Neuronal stem cell (in vitro differentiated cells): ENCODE measurements around the gene DNAJC24.

Experiments used
- DNase-seq: peaks from one replicate; pipeline ENCODE4 v3.0.0-alpha.2; 2013; ENCODE audit warnings: low spot score
- H2AFZ ChIP-seq: one replicate; pipeline ENCODE4 v1.6.1; 2013; ENCODE audit warnings: mild to moderate bottlenecking, low read length, inconsistent platforms
- H2AK5ac ChIP-seq: 2 replicates; pipeline ENCODE4 v1.6.1; 2013; ENCODE audit warnings: low read depth, mild to moderate bottlenecking, inconsistent platforms, low read length, moderate library complexity, mixed read lengths
- H2BK120ac ChIP-seq: 2 replicates; pipeline ENCODE4 v1.6.1; 2013; ENCODE audit warnings: low read depth, mild to moderate bottlenecking, inconsistent platforms, low read length, moderate library complexity, mixed read lengths
- H2BK12ac ChIP-seq: one replicate; pipeline ENCODE4 v1.6.1; 2013; ENCODE audit warnings: low read length, inconsistent platforms
- H2BK15ac ChIP-seq: 2 replicates; pipeline ENCODE4 v1.6.1; 2013; ENCODE audit warnings: mild to moderate bottlenecking, low read length, inconsistent platforms, mixed read lengths
- H2BK5ac ChIP-seq: one replicate; pipeline ENCODE4 v1.6.1; 2013; ENCODE audit warnings: inconsistent platforms, mild to moderate bottlenecking, low read length, moderate library complexity
- H3K14ac ChIP-seq: one replicate; pipeline ENCODE4 v1.6.1; 2013; ENCODE audit warnings: low read length, inconsistent platforms
- H3K18ac ChIP-seq: 2 replicates; pipeline ENCODE4 v1.6.1; 2013; ENCODE audit warnings: low read length, inconsistent platforms
- H3K23ac ChIP-seq: 2 replicates; pipeline ENCODE4 v1.6.1; 2013; ENCODE audit warnings: low read depth, mild to moderate bottlenecking, mixed read lengths, low read length, inconsistent platforms; ENCODE audit not compliant: poor library complexity
- H3K27ac ChIP-seq: replicated peaks from 3 replicates; pipeline ENCODE4 v1.5.1; 2013; ENCODE audit warnings: low read length, inconsistent platforms
- H3K27me3 ChIP-seq, 3 experiments: 2 replicates each; pipeline ENCODE4 v1.6.1; 2013; ENCODE audit warnings: low read length in 3 of 3, mild to moderate bottlenecking in 2 of 3, inconsistent platforms in 1 of 3, low read depth in 1 of 3, mixed read lengths in 1 of 3, moderate library complexity in 1 of 3; ENCODE audit not compliant: control insufficient read depth in 3 of 3, insufficient read depth in 3 of 3
- H3K36me3 ChIP-seq, 2 donors: replicated peaks in 1 of 2; 2 replicates each; pipeline ENCODE4 v1.6.1; 2013; ENCODE audit warnings: low read length in 2 of 2; ENCODE audit not compliant: control insufficient read depth in 2 of 2, insufficient read depth in 2 of 2
- H3K4ac ChIP-seq: 2 replicates; pipeline ENCODE4 v1.6.1; 2013; ENCODE audit warnings: inconsistent platforms, mild to moderate bottlenecking, low read length, moderate library complexity
- H3K4me1 ChIP-seq, 2 donors: 1 replicate in 1 of 2; 2 replicates in 1 of 2; pipeline ENCODE4 v1.6.1; 2013; ENCODE audit warnings: low read length in 2 of 2, low read depth in 1 of 2; ENCODE audit not compliant: control insufficient read depth in 2 of 2, insufficient read depth in 1 of 2
- H3K4me2 ChIP-seq: one replicate; pipeline ENCODE4 v1.6.1; 2013; ENCODE audit warnings: mild to moderate bottlenecking, low read length, inconsistent platforms; ENCODE audit not compliant: insufficient read depth, poor library complexity, severe bottlenecking
- H3K4me3 ChIP-seq, 2 donors: 2 replicates each; pipeline ENCODE4 v1.5.1; 2013; ENCODE audit warnings: low read length in 2 of 2, mild to moderate bottlenecking in 2 of 2, inconsistent platforms in 1 of 2, moderate library complexity in 1 of 2
- H3K79me1 ChIP-seq: one replicate; pipeline ENCODE4 v1.6.1; 2013; ENCODE audit warnings: low read depth, mild to moderate bottlenecking, inconsistent platforms, low read length, moderate library complexity
- H3K9ac ChIP-seq: one replicate; pipeline ENCODE4 v1.6.1; 2013; ENCODE audit warnings: mild to moderate bottlenecking, low read depth, low read length, inconsistent platforms; ENCODE audit not compliant: poor library complexity
- H3K9me3 ChIP-seq, 2 donors: replicated peaks in 1 of 2; 2 replicates each; pipeline versions ENCODE3 to v1.6.1; 2013; ENCODE audit warnings: low read length in 2 of 2, mild to moderate bottlenecking in 2 of 2, inconsistent platforms in 1 of 2, low read depth in 1 of 2, mixed read lengths in 1 of 2, moderate library complexity in 1 of 2; ENCODE audit not compliant: control insufficient read depth in 2 of 2, insufficient read depth in 1 of 2
- H4K8ac ChIP-seq: one replicate; pipeline ENCODE4 v1.6.1; 2013; ENCODE audit warnings: low read depth, mild to moderate bottlenecking, inconsistent platforms, low read length, moderate library complexity
- H4K91ac ChIP-seq: one replicate; pipeline ENCODE4 v1.6.1; 2013; ENCODE audit warnings: low read length, low read depth, mild to moderate bottlenecking, inconsistent platforms; ENCODE audit not compliant: poor library complexity
- WGBS, 2 donors: extraction: QIAGEN DNeasy Blood & Tissue Kit; methylation state at CpG; one replicate each; pipeline ENCODE4 v1.1.7; 2013; ENCODE audit warnings: missing lambda C conversion rate in 2 of 2, mixed read lengths in 1 of 2; ENCODE audit not compliant: insufficient read length in 2 of 2, insufficient replicate concordance in 1 of 2; ENCODE audit errors: extremely low coverage in 2 of 2; 5-methylcytosine and 5-hydroxymethylcytosine counted together

The DNAJC24 gene

DNA sequence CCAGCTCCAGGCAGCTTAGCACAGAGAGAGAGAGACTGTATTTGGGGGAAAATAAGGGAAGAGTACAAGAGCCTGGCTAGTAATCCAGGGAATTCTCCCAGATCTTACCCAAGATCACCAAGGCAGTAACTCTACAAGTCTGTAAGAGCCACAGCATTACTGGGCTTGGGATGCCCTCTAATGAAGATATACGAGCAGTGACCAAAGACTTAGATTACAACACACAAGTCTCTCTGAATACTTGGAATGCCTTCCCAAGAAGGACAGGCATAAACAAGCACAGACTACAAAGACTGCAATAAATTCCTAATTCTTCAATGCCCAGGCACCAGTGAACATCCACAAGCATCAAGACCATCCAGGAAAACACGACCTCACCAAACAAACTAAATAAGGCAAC lies 17.7 kb downstream of the DNAJC24 start:
- DNase-seq, result no peak
- Histone ChIP-seq H3K27me3 (no peaks in the 10 kb centered on the region), H3K4me3 (no peak overlapping the region), H4K91ac (no peak overlapping the region), H3K18ac (no peak overlapping the region), H3K36me3 (peaks cover 5 to 23% of the 10 kb centered on the region in 2 donors), H3K9ac (no peak overlapping the region), H3K4me2 (no peak overlapping the region), H3K4me1 (no peaks in the 10 kb centered on the region), H4K8ac (no peak overlapping the region), H3K9me3 (peaks cover 4 to 28% of the 10 kb centered on the region in 2 donors), H2BK15ac (no peak overlapping the region), H3K23ac (no peak overlapping the region), H3K79me1 (no peaks in the 10 kb centered on the region), H2BK120ac (no peak overlapping the region), H2AFZ (no peak overlapping the region), H3K14ac (no peak overlapping the region), H2BK12ac (no peak overlapping the region), H2BK5ac (no peak overlapping the region), H2AK5ac (no peak overlapping the region), H3K4ac (no peak overlapping the region), H3K27ac (no peak overlapping the region)
- no CpG with 5 or more reads among the region's 2 CpGs for WGBS, 2 donors

DNA sequence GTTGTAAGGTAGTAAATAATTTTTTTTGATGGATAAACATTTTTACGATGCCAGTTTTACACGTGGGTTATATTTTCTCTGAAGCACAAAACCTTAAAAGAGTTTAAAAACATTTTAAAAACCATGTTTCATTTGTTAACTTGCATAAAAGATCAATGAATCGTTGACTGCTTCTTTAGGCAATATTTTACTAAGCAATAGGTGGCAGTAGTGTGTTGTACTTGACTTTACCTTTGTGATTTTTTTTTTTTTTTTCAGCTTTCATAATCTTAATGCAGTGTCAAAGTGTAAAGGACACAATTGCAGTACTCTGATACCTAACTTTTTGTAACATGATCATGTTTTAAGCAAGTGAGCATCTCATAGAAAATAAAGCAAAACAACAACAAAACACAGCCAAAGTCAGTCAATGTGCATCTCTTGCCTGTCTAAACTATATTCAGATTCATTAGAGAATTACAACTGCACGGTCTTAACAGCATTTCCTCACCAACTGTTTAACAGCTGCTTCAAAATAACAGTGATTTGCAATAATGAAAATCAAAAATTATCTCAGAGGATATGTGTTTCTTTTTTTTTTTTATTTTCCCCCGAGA lies 27.7 kb downstream of the DNAJC24 start:
- no peaks in the 10 kb centered on the region for H3K4me1 ChIP-seq
- no peaks in the 10 kb centered on the region for H3K27me3 ChIP-seq
- no peak overlapping the region for H2BK15ac ChIP-seq
- H2BK5ac ChIP-seq, result no peak overlapping the region
- no peak overlapping the region for H2BK120ac ChIP-seq
- no peak overlapping the region for H3K4me3 ChIP-seq
- H3K4me2 ChIP-seq, result no peak overlapping the region
- H3K36me3 ChIP-seq, result peaks cover 7 to 41% of the 10 kb centered on the region in 2 donors
- H3K18ac ChIP-seq, result no peak overlapping the region
- no peak overlapping the region for H3K4ac ChIP-seq
- DNase-seq, result no peak
- no peak overlapping the region for H2BK12ac ChIP-seq
- WGBS, 2 donors, result no CpG with 5 or more reads among the region's 5 CpGs
- H3K27ac ChIP-seq, result no peak overlapping the region
- H3K14ac ChIP-seq, result no peak overlapping the region
- H4K8ac ChIP-seq, result no peak overlapping the region
- no peak overlapping the region for H2AK5ac ChIP-seq
- H2AFZ ChIP-seq, result no peak overlapping the region
- no peaks in the 10 kb centered on the region for H3K79me1 ChIP-seq
- no peak overlapping the region for H3K23ac ChIP-seq
- peaks cover 11 to 25% of the 10 kb centered on the region in 2 donors for H3K9me3 ChIP-seq
- H4K91ac ChIP-seq, result no peak overlapping the region
- H3K9ac ChIP-seq, result no peak overlapping the region

DNA sequence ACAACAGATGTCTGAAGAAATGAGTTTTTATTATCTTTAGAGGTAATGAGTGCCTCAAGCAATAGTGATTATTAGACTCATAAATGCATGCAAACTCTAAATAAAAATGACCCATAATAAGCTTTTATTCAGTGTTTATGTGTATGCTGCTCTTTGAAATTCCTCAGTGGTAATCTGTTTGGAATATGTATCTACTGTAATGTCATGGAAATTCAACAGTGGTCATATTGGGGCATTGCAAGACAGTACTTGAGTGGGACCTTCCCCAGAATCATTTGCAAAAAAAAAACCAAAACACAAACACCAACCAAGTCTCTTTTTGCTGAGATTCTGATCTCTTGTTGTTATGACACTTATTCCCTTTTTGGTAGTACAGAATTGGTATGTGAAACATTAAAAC lies 35.0 kb downstream of the DNAJC24 start:
- no peak overlapping the region for H4K91ac ChIP-seq
- no peak overlapping the region for H2BK12ac ChIP-seq
- no peak overlapping the region for H4K8ac ChIP-seq
- H3K27me3 ChIP-seq, result no peaks in the 10 kb centered on the region
- no peak overlapping the region for H2AFZ ChIP-seq
- no peak overlapping the region for H3K23ac ChIP-seq
- no peak overlapping the region for H3K9ac ChIP-seq
- no peak overlapping the region for H3K4ac ChIP-seq
- H3K9me3 ChIP-seq, result peaks cover 0 to 7% of the 10 kb centered on the region in 2 donors
- H3K36me3 ChIP-seq, result peaks cover 0 to 11% of the 10 kb centered on the region in 2 donors
- H2AK5ac ChIP-seq, result no peak overlapping the region
- H3K79me1 ChIP-seq, result no peaks in the 10 kb centered on the region
- H3K27ac ChIP-seq, result no peak overlapping the region
- H2BK120ac ChIP-seq, result no peak overlapping the region
- no peak overlapping the region for H3K14ac ChIP-seq
- H3K18ac ChIP-seq, result no peak overlapping the region
- no peak overlapping the region for H2BK15ac ChIP-seq
- no peak overlapping the region for H3K4me2 ChIP-seq
- H3K4me1 ChIP-seq, result no peaks in the 10 kb centered on the region
- DNase-seq, result no peak
- no peak overlapping the region for H3K4me3 ChIP-seq
- H2BK5ac ChIP-seq, result no peak overlapping the region

DNA sequence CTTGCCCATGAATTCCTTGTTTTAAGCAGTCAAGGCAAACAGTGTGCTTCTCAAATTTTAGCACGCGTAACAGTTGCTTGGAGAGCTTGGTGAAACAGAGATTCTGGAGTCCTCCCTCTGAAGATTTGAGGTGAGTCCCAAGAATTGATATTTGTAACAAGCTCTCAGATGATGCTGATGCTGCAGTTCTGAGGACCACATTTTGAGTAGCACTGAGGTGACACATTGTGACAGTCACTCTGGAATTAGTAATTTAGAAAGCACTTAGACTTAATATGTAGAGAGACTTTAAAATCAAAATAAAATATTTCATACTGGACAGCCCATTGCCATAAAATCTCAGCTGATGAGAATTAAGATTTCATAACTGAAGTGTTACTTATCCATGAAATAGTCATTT lies 38.5 kb downstream of the DNAJC24 start:
- Histone ChIP-seq H3K9ac (no peak overlapping the region), H3K9me3 (peaks cover 4 to 10% of the 10 kb centered on the region in 2 donors), H4K91ac (no peak overlapping the region), H3K27ac (no peak overlapping the region), H3K4me3 (no peak overlapping the region), H3K4me2 (no peak overlapping the region), H3K23ac (no peak overlapping the region), H3K14ac (no peak overlapping the region), H3K36me3 (peaks cover 0 to 2% of the 10 kb centered on the region in 2 donors), H4K8ac (no peak overlapping the region), H2BK15ac (no peak overlapping the region), H2BK5ac (no peak overlapping the region), H3K18ac (no peak overlapping the region), H3K79me1 (no peaks in the 10 kb centered on the region), H2AFZ (no peak overlapping the region), H2BK120ac (no peak overlapping the region), H2BK12ac (no peak overlapping the region), H3K27me3 (no peaks in the 10 kb centered on the region), H2AK5ac (no peak overlapping the region), H3K4me1 (no peaks in the 10 kb centered on the region), H3K4ac (no peak overlapping the region)
- DNase-seq, result no peak
- no CpG with 5 or more reads among the region's 2 CpGs for WGBS, 2 donors
